ENCODE measurements around the gene GRIP2. TPM values are rescaled to one million over a fixed set of nuclear protein-coding genes. Genes with fewer than 3 reads are reported as not detected.

The GRIP2 gene
- total RNA-seq, 3 donors from 2014 or later (not counting 1 experiment from before 2014, with no cell fraction given), result not detected

DNA sequence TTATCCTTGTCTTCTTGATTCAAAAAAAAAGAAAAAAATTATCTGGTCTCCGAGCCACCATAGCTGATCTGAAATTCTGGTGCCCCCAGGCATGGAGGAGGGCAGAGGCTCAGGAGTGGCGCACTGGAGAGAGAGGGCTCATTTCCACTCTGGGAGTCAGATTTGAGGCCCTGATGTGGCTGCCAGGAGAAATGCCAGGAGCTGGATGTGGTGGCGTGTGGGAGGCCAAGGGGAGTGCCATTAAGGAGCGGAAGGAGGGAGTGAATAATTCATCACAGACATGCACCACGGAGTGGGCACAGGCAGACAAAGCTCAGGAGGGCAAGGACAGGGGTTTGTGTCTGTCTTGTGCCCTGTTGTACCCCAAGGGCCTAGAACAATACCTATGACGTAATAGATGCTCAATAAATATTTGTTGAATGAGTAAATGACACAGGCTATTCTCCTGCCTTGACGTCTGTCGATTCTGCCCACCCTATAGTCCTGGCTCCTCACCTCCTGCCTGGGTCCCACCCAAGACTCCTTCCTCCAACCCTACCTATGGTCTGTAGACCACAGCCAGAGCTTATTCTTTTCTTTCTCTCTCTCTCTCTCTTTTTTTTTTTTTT is 12.0 kb upstream of the GRIP2 start:
- Histone ChIP-seq H3K4me3 (ENCODE audit: low read length) (no peak overlapping the region), H3K9me3 (ENCODE audit: control insufficient read depth, insufficient read depth, low read length) (no peaks in the 10 kb centered on the region), H3K36me3 (ENCODE audit: control insufficient read depth, insufficient read depth, low read length) (no peaks in the 10 kb centered on the region), H3K27ac (ENCODE audit: low read length) (no peak overlapping the region), H3K4me1 (ENCODE audit: control insufficient read depth, insufficient read depth, low read length) (no peaks in the 10 kb centered on the region), H3K27me3 (ENCODE audit: control insufficient read depth, insufficient read depth, low read length) (peaks cover 6% of the 10 kb centered on the region)
- 95% methylated on average over 8 of the region's 8 CpGs for WGBS (ENCODE audit: insufficient coverage)
- ATAC-seq (no peak), DNase-seq (no peak)
- no peak overlapping the region for H3K27ac Mint-ChIP-seq
- no peaks in the 10 kb centered on the region for H3K9me3 Mint-ChIP-seq
- H3K36me3 Mint-ChIP-seq, result no peaks in the 10 kb centered on the region
- no peak overlapping the region for H3K4me3 Mint-ChIP-seq
- intact Hi-C loops (cut with micrococcal nuclease), result no loop called here
- peaks cover 0 to 10% of the 10 kb centered on the region in 2 donors for H3K4me1 Mint-ChIP-seq
- H3K27me3 Mint-ChIP-seq (ENCODE audit: low read depth in 2 of 2), result peaks cover 41 to 64% of the 10 kb centered on the region in 2 donors
- TF ChIP-seq, protein P1, sequence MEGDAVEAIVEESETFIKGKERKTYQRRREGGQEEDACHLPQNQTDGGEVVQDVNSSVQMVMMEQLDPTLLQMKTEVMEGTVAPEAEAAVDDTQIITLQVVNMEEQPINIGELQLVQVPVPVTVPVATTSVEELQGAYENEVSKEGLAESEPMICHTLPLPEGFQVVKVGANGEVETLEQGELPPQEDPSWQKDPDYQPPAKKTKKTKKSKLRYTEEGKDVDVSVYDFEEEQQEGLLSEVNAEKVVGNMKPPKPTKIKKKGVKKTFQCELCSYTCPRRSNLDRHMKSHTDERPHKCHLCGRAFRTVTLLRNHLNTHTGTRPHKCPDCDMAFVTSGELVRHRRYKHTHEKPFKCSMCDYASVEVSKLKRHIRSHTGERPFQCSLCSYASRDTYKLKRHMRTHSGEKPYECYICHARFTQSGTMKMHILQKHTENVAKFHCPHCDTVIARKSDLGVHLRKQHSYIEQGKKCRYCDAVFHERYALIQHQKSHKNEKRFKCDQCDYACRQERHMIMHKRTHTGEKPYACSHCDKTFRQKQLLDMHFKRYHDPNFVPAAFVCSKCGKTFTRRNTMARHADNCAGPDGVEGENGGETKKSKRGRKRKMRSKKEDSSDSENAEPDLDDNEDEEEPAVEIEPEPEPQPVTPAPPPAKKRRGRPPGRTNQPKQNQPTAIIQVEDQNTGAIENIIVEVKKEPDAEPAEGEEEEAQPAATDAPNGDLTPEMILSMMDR (IDR thresholded peaks at IDR 0.05), result no peak

DNA sequence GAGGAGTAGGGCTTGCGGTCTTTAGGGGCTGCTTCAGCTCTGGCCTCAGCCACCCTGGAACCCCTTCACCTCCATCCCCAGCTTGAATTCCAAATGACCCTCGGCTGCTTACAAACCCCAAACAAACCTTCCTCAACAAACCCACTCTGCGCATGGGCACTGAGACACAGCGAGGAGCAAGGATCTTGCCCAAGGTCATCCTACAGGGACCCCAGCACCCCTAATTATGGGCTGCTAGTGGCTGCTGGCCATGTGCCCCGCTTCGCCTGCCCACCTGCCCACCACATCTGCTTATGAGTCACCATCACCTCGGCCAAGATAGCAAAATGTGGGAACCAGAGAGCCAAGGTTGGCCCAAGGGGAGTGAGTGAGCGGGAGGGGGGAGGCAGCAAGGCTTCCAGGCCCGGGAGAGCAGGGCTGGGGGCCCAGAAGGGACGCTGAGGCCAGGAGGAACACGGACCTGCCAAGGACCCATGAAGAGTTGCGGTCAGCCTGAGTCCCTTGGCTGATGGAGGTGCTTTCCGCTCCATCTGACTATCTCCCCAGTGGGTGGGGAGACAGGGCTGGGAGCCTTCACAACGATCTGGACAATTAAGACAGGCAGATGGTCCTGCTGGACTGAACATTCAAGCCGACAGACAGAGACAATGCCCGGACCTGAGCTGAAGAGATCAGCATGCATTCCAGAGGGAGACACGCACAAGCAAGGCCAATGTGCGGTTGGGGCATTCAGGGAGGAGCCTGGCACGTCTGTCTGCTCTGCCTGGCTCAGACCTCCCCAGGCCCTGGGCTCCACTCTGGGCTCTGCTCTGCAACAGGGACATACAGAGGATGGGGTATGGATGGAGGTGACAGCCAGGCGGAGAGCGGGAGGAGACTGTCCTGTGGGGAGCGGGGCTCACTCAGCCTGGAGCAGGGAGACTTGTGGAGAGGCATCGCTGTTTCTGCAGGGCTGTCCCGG is 10.8 kb upstream of the GRIP2 start:
- WGBS (ENCODE audit: insufficient coverage), result 85% methylated on average over 24 of the region's 24 CpGs
- Histone ChIP-seq H3K4me3 (ENCODE audit: low read length) (no peak overlapping the region), H3K9me3 (ENCODE audit: control insufficient read depth, insufficient read depth, low read length) (no peaks in the 10 kb centered on the region), H3K4me1 (ENCODE audit: control insufficient read depth, insufficient read depth, low read length) (no peaks in the 10 kb centered on the region), H3K36me3 (ENCODE audit: control insufficient read depth, insufficient read depth, low read length) (no peaks in the 10 kb centered on the region), H3K27me3 (ENCODE audit: control insufficient read depth, insufficient read depth, low read length) (peaks cover 6% of the 10 kb centered on the region), H3K27ac (ENCODE audit: low read length) (no peak overlapping the region)
- Mint-ChIP-seq H3K36me3 (no peaks in the 10 kb centered on the region), H3K4me1 (peaks cover 0 to 6% of the 10 kb centered on the region in 2 donors), H3K4me3 (no peak overlapping the region), H3K27ac (no peak overlapping the region), H3K27me3 (ENCODE audit: low read depth in 2 of 2) (peaks cover 38 to 63% of the 10 kb centered on the region in 2 donors), H3K9me3 (no peaks in the 10 kb centered on the region)
- TF ChIP-seq, protein P1 (IDR thresholded peaks at IDR 0.05), result no peak
- ATAC-seq, result no peak
- intact Hi-C loops (cut with micrococcal nuclease), result no loop called here
- DNase-seq, result no peak

DNA sequence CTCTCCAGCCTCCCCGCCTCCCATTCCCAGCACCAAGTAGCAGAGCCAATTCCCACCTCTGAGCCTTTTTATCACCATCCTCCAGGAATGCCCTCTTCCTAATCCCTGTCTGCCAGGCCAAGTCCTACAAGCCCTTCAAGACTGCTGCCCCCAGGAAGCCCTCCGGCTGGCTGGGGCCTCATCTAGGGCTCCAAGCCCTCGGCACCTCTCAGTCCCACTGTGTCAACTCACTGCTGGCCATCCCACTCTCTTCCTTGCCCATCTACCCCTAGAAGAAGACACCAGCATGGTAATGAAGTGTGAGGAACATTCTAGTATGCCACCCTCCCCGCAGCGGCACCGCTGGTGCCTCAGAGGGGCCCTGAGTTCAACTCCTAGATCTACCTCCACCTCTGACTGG is 10.0 kb upstream of the GRIP2 start:
- Mint-ChIP-seq H3K9me3 (no peaks in the 10 kb centered on the region), H3K27ac (no peak overlapping the region), H3K4me3 (no peak overlapping the region), H3K27me3 (ENCODE audit: low read depth in 2 of 2) (peaks cover 36 to 68% of the 10 kb centered on the region in 2 donors), H3K36me3 (no peaks in the 10 kb centered on the region), H3K4me1 (peaks cover 0 to under 1% of the 10 kb centered on the region in 2 donors)
- ATAC-seq, result no peak
- WGBS (ENCODE audit: insufficient coverage), result 93% methylated on average over 6 of the region's 6 CpGs
- H3K27me3 ChIP-seq (ENCODE audit: control insufficient read depth, insufficient read depth, low read length), result peaks cover 6% of the 10 kb centered on the region
- H3K27ac ChIP-seq (ENCODE audit: low read length), result no peak overlapping the region
- H3K4me1 ChIP-seq (ENCODE audit: control insufficient read depth, insufficient read depth, low read length), result no peaks in the 10 kb centered on the region
- H3K36me3 ChIP-seq (ENCODE audit: control insufficient read depth, insufficient read depth, low read length), result no peaks in the 10 kb centered on the region
- intact Hi-C loops (cut with micrococcal nuclease), result no loop called here
- H3K9me3 ChIP-seq (ENCODE audit: control insufficient read depth, insufficient read depth, low read length), result no peaks in the 10 kb centered on the region
- H3K4me3 ChIP-seq (ENCODE audit: low read length), result no peak overlapping the region
- TF ChIP-seq, protein P1 (IDR thresholded peaks at IDR 0.05), result no peak
- DNase-seq, result no peak

All from natural killer cell (primary cell).